ENCODE data around the gene PKD2. TPM values are rescaled to one million over a fixed set of nuclear protein-coding genes. Genes with fewer than 3 reads are reported as not detected.

Gene PKD2
- polyA plus RNA-seq, 1 of the 3 experiments (the other 2 are of a cell fraction) = 44.6 TPM

DNA sequence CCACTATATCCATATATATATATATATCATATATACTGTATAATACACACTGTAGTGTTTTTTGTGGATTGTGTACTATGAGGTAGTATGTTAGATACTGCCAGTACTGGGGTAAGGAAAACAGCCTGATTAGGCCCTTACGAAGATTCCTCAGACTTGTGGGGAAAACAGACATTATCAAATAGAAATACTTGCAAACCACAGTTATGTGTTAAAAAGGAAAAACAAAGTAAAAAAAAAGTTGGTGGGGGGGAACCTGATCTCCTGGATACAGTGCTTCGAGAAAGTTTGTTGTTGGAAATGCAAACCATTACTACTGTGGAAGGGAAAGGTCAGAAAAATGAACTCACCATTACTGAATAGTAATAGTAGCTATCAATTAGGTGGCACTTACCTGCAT is 53.0 kb downstream of the PKD2 start:
- TF ChIP-seq, protein P1, sequence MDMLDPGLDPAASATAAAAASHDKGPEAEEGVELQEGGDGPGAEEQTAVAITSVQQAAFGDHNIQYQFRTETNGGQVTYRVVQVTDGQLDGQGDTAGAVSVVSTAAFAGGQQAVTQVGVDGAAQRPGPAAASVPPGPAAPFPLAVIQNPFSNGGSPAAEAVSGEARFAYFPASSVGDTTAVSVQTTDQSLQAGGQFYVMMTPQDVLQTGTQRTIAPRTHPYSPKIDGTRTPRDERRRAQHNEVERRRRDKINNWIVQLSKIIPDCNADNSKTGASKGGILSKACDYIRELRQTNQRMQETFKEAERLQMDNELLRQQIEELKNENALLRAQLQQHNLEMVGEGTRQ (IDR thresholded peaks at IDR 0.05; ENCODE audit: borderline replicate concordance, low read depth, low read length) = no peak
- TF ChIP-seq, protein P2, sequence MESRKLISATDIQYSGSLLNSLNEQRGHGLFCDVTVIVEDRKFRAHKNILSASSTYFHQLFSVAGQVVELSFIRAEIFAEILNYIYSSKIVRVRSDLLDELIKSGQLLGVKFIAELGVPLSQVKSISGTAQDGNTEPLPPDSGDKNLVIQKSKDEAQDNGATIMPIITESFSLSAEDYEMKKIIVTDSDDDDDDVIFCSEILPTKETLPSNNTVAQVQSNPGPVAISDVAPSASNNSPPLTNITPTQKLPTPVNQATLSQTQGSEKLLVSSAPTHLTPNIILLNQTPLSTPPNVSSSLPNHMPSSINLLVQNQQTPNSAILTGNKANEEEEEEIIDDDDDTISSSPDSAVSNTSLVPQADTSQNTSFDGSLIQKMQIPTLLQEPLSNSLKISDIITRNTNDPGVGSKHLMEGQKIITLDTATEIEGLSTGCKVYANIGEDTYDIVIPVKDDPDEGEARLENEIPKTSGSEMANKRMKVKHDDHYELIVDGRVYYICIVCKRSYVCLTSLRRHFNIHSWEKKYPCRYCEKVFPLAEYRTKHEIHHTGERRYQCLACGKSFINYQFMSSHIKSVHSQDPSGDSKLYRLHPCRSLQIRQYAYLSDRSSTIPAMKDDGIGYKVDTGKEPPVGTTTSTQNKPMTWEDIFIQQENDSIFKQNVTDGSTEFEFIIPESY (IDR thresholded peaks at IDR 0.05; ENCODE audit: borderline replicate concordance, low read depth) = no peak
- no peak for TF ChIP-seq TAF1 (IDR thresholded peaks at IDR 0.05; ENCODE audit: borderline replicate concordance, low read depth, low read length)
- no peak for TF ChIP-seq TCF12 (IDR thresholded peaks at IDR 0.05)
- H3K27me3 ChIP-seq (ENCODE audit: insufficient read depth) = no peaks in the 10 kb centered on the region
- H3K4me1 ChIP-seq (ENCODE audit: control insufficient read depth in 1 of 2, insufficient read depth in 2 of 2, low read depth in 1 of 2, low read length in 1 of 2) = no peaks in the 10 kb centered on the region
- H3K4me2 ChIP-seq = no peak overlapping the region
- H3K36me3 ChIP-seq (replicated peaks in 1 of 2; ENCODE audit: control insufficient read depth in 1 of 2, insufficient read depth in 2 of 2, low read length in 1 of 2) = peaks cover 68 to 71% of the 10 kb centered on the region in 2 experiments
- WGBS (ENCODE audit: low lambda C conversion rate) = 99% methylated on average over 2 of the region's 2 CpGs
- H3K9me3 ChIP-seq = no peaks in the 10 kb centered on the region
- no peak for DNase-seq
- no peaks in the 10 kb centered on the region for H3K9me2 ChIP-seq
- no peaks in the 10 kb centered on the region for H4K20me1 ChIP-seq (ENCODE audit: insufficient read depth)
- no peak overlapping the region for H3K9ac ChIP-seq
- H3K27ac ChIP-seq (ENCODE audit: low read depth in 2 of 2, low read length in 1 of 2) = no peak overlapping the region
- no peak overlapping the region for H3K4me3 ChIP-seq (ENCODE audit: low read depth in 2 of 2, low read length in 1 of 2)
- no peak overlapping the region for H2AFZ ChIP-seq (ENCODE audit: low read depth)
- no peaks in the 10 kb centered on the region for H3F3A ChIP-seq (replicated peaks; ENCODE audit: insufficient read depth)
- ChIA-PET POLR2A (no interaction called here), CTCF (interaction anchor here (1.7 kb wide), 1 partner anchor 151 kb away, joined by 4 read pairs; no protein-coding TSS in a partner anchor)
- H3K79me2 ChIP-seq (ENCODE audit: insufficient read depth) = no peaks in the 10 kb centered on the region

DNA sequence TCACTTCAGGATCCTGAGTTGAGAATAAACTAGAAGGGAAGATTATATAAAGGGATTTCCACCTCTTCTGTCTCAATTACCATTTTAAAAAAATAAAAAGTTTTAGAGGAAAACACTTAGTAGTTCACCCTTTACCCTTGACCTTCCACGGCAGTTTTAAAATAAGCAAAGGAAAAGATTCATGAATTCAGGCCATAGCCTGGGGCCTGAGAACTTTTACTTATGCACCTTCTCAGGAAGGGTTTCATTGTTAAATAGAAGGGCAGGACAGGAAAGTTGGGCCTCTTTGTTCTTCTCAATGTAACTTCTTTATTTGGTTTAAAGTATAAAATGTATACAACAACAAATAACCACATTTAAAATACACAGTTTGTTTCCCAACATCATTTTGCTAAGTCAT is 54.9 kb downstream of the PKD2 start:
- POLR2A ChIA-PET = no interaction called here
- H3K9ac ChIP-seq = no peak overlapping the region
- H3K9me2 ChIP-seq = no peaks in the 10 kb centered on the region
- DNase-seq = no peak
- 94% methylated on average over 1 of the region's 1 CpG for WGBS (ENCODE audit: low lambda C conversion rate)
- no peak overlapping the region for H3K4me2 ChIP-seq
- H3K79me2 ChIP-seq (ENCODE audit: insufficient read depth) = no peaks in the 10 kb centered on the region
- no peaks in the 10 kb centered on the region for H3K4me1 ChIP-seq (ENCODE audit: control insufficient read depth in 1 of 2, insufficient read depth in 2 of 2, low read depth in 1 of 2, low read length in 1 of 2)
- H2AFZ ChIP-seq (ENCODE audit: low read depth) = no peak overlapping the region
- no peak overlapping the region for H3K4me3 ChIP-seq (ENCODE audit: low read depth in 2 of 2, low read length in 1 of 2)
- TF ChIP-seq SIN3A (IDR thresholded peaks at IDR 0.05; ENCODE audit: borderline replicate concordance, low read depth, low read length) (no peak), TAF1 (IDR thresholded peaks at IDR 0.05; ENCODE audit: borderline replicate concordance, low read depth, low read length) (no peak)
- H3K36me3 ChIP-seq (replicated peaks in 1 of 2; ENCODE audit: control insufficient read depth in 1 of 2, insufficient read depth in 2 of 2, low read length in 1 of 2) = peaks cover 70 to 74% of the 10 kb centered on the region in 2 experiments
- H3K27me3 ChIP-seq (ENCODE audit: insufficient read depth) = no peaks in the 10 kb centered on the region
- no peaks in the 10 kb centered on the region for H3K9me3 ChIP-seq
- no peak overlapping the region for H3K27ac ChIP-seq (ENCODE audit: low read depth in 2 of 2, low read length in 1 of 2)
- no peaks in the 10 kb centered on the region for H4K20me1 ChIP-seq (ENCODE audit: insufficient read depth)
- CTCF ChIA-PET = no interaction called here
- no peaks in the 10 kb centered on the region for H3F3A ChIP-seq (replicated peaks; ENCODE audit: insufficient read depth)

DNA sequence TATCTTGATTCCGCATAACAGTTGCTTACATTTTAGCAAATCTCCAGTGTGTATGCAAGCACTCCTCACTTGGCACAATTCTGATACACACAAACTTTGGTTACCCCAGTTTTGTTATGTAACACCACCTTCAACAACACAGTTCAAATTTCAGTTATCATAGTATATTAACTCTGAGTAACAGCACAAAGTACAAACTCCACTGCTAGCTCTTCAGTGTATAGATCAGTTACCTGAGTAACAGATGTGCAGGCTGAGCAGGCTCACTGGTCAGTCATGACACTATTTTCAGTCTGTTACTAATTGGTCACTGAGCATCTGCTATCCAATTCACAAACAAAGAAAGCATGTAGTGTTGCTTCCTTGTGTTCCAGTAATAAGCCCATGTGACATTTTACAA is 55.4 kb downstream of the PKD2 start:
- H3K4me2 ChIP-seq = no peak overlapping the region
- H3K36me3 ChIP-seq (replicated peaks in 1 of 2; ENCODE audit: control insufficient read depth in 1 of 2, insufficient read depth in 2 of 2, low read length in 1 of 2) = peaks cover 71 to 75% of the 10 kb centered on the region in 2 experiments
- H3K4me1 ChIP-seq (ENCODE audit: control insufficient read depth in 1 of 2, insufficient read depth in 2 of 2, low read depth in 1 of 2, low read length in 1 of 2) = no peaks in the 10 kb centered on the region
- H3K27ac ChIP-seq (ENCODE audit: low read depth in 2 of 2, low read length in 1 of 2) = no peak overlapping the region
- WGBS (ENCODE audit: low lambda C conversion rate) = 100% methylated on average over 1 of the region's 1 CpG
- no peaks in the 10 kb centered on the region for H4K20me1 ChIP-seq (ENCODE audit: insufficient read depth)
- CTCF ChIA-PET = no interaction called here
- TF ChIP-seq FOXM1 (IDR thresholded peaks at IDR 0.05; ENCODE audit: low read depth) (no peak), JUND (IDR thresholded peaks at IDR 0.05) (no peak)
- TF ChIP-seq, protein P3, sequence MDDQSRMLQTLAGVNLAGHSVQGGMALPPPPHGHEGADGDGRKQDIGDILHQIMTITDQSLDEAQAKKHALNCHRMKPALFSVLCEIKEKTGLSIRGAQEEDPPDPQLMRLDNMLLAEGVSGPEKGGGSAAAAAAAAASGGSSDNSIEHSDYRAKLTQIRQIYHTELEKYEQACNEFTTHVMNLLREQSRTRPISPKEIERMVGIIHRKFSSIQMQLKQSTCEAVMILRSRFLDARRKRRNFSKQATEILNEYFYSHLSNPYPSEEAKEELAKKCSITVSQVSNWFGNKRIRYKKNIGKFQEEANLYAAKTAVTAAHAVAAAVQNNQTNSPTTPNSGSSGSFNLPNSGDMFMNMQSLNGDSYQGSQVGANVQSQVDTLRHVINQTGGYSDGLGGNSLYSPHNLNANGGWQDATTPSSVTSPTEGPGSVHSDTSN (IDR thresholded peaks at IDR 0.05) = no peak
- H3K4me3 ChIP-seq (ENCODE audit: low read depth in 2 of 2, low read length in 1 of 2) = no peak overlapping the region
- H3K79me2 ChIP-seq (ENCODE audit: insufficient read depth) = no peaks in the 10 kb centered on the region
- no peak overlapping the region for H3K9ac ChIP-seq
- H3K9me2 ChIP-seq = no peaks in the 10 kb centered on the region
- no peaks in the 10 kb centered on the region for H3K9me3 ChIP-seq
- no peaks in the 10 kb centered on the region for H3K27me3 ChIP-seq (ENCODE audit: insufficient read depth)
- POLR2A ChIA-PET = no interaction called here
- H3F3A ChIP-seq (replicated peaks; ENCODE audit: insufficient read depth) = no peaks in the 10 kb centered on the region
- no peak for DNase-seq
- no peak overlapping the region for H2AFZ ChIP-seq (ENCODE audit: low read depth)

All from SK-N-SH (cell line).